H1 (cell line): ENCODE measurements around the gene EDN1. TPM values are rescaled to one million over a fixed set of nuclear protein-coding genes. Genes with fewer than 3 reads are reported as not detected.

ENCODE experiments used
- CTCF ChIA-PET: fragments of 300-600 bp; sonication (Branson Sonifier 250); formaldehyde crosslinking; loops from one replicate; lab custom pipeline; 2021; ENCODE audit not compliant: partially characterized antibody; lab: Charles Lee
- POLR2A ChIA-PET: fragments of 300-600 bp; sonication (Branson Sonifier 250); formaldehyde crosslinking; loops from one replicate; lab custom pipeline; 2021; ENCODE audit warnings: inconsistent platforms; ENCODE audit not compliant: partially characterized antibody; lab: Charles Lee
- DNase-seq, 2 experiments: peaks; one replicate each; pipeline versions ENCODE4 v3.0.0 to v3.0.0-alpha.2; 2010 to 2022; ENCODE audit warnings: low spot score in 2 of 2, low read depth in 1 of 2, mixed read lengths in 1 of 2
- FAIRE-seq: peaks from 2 replicates; lab custom pipeline; 2011; peaks lifted over from hg19 to GRCh38; lab: Jason Lieb, UNC
- H2AFZ ChIP-seq: 2 replicates; pipeline ENCODE4 v1.8.1; 2012; ENCODE audit warnings: low read length, inconsistent platforms
- H2AK5ac ChIP-seq: 2 replicates; pipeline ENCODE4 v1.6.1; 2013; ENCODE audit warnings: low read depth, low read length
- H2BK120ac ChIP-seq: replicated peaks from 2 replicates; pipeline ENCODE3; 2013; ENCODE audit warnings: low read depth, low read length, inconsistent platforms
- H2BK12ac ChIP-seq: 2 replicates; pipeline ENCODE4 v1.6.1; 2013; ENCODE audit warnings: low read depth, low read length
- H2BK15ac ChIP-seq: 2 replicates; pipeline ENCODE4 v1.6.1; 2013; ENCODE audit warnings: low read length
- H2BK20ac ChIP-seq: 2 replicates; pipeline ENCODE4 v1.6.1; 2013; ENCODE audit warnings: low read length
- H2BK5ac ChIP-seq: 2 replicates; pipeline ENCODE4 v1.6.1; 2013; ENCODE audit warnings: low read depth, low read length
- H3K14ac ChIP-seq: 2 replicates; pipeline ENCODE4 v1.6.1; 2013; ENCODE audit warnings: inconsistent platforms; ENCODE audit not compliant: insufficient read length
- H3K18ac ChIP-seq: 2 replicates; pipeline ENCODE4 v1.6.1; 2013; ENCODE audit warnings: low read length; ENCODE audit errors: extremely low read depth
- H3K23ac ChIP-seq: 2 replicates; pipeline ENCODE4 v1.6.1; 2013; ENCODE audit warnings: inconsistent platforms; ENCODE audit not compliant: insufficient read length
- H3K23me2 ChIP-seq: 2 replicates; pipeline ENCODE4 v1.6.1; 2013; ENCODE audit warnings: low read depth, low read length
- H3K27ac ChIP-seq: 2 replicates; pipeline ENCODE4 v1.6.1; 2011; ENCODE audit warnings: low read depth, low read length, inconsistent platforms
- H3K27me3 ChIP-seq, 4 experiments: replicated peaks in 1 of 4; 1 replicate in 1 of 4; 2 replicates in 3 of 4; pipeline versions ENCODE4 v1.6.1 to v1.8.1; 2011 to 2013; ENCODE audit warnings: low read length in 3 of 4, mild to moderate bottlenecking in 3 of 4, inconsistent platforms in 2 of 4, mixed read lengths in 2 of 4, moderate library complexity in 1 of 4; ENCODE audit not compliant: control insufficient read depth in 3 of 4, insufficient read depth in 3 of 4; ENCODE audit errors: extremely low read depth in 1 of 4
- H3K36me3 ChIP-seq, 4 experiments: 2 replicates each; pipeline versions ENCODE4 v1.6.1 to v1.8.1; 2011 to 2013; ENCODE audit warnings: mild to moderate bottlenecking in 4 of 4, low read length in 3 of 4, moderate library complexity in 2 of 4, control low read depth in 1 of 4, inconsistent platforms in 1 of 4; ENCODE audit not compliant: insufficient read depth in 4 of 4, control insufficient read depth in 2 of 4
- H3K4ac ChIP-seq: replicated peaks from 2 replicates; pipeline ENCODE3; 2013; ENCODE audit warnings: low read length, low read depth, mixed read lengths, inconsistent platforms; ENCODE audit not compliant: insufficient read length
- H3K4me1 ChIP-seq, 4 experiments: replicated peaks in 1 of 4; 1 replicate in 1 of 4; 2 replicates in 3 of 4; pipeline versions ENCODE4 v1.6.1 to v1.8.1; 2011 to 2013; ENCODE audit warnings: low read length in 3 of 4, inconsistent platforms in 2 of 4, mixed read lengths in 1 of 4; ENCODE audit not compliant: insufficient read depth in 4 of 4, control insufficient read depth in 3 of 4
- H3K4me2 ChIP-seq, 2 experiments: 2 replicates each; pipeline versions ENCODE4 v1.6.1 to v1.8.1; 2011 to 2013; ENCODE audit warnings: low read depth in 2 of 2, low read length in 2 of 2, control low read depth in 1 of 2, inconsistent platforms in 1 of 2, mild to moderate bottlenecking in 1 of 2; ENCODE audit not compliant: insufficient read depth in 1 of 2
- H3K4me3 ChIP-seq, 4 experiments: fragments of 200-600, 300-600 bp in 1 of 4; sonication (generic), shearing (Covaris generic), sonication (Bioruptor Twin) in 1 of 4; 2 replicates each; pipeline versions ENCODE4 v1.5.1 to v1.8.1; 2011 to 2016; ENCODE audit warnings: low read length in 4 of 4, low read depth in 3 of 4, control low read depth in 2 of 4, inconsistent platforms in 2 of 4, mild to moderate bottlenecking in 2 of 4, mixed read lengths in 1 of 4, moderate library complexity in 1 of 4; ENCODE audit not compliant: insufficient read depth in 2 of 4; ENCODE audit errors: extremely low read depth in 1 of 4
- H3K56ac ChIP-seq: replicated peaks from 2 replicates; pipeline ENCODE3; 2013; ENCODE audit warnings: low read depth, mild to moderate bottlenecking, mixed read lengths, low read length, inconsistent platforms; ENCODE audit not compliant: insufficient read length
- H3K79me1 ChIP-seq: 2 replicates; pipeline ENCODE4 v1.6.1; 2013; ENCODE audit warnings: low read depth, low read length, control low read depth
- H3K79me2 ChIP-seq, 2 experiments: 2 replicates each; pipeline versions ENCODE4 v1.6.1 to v1.8.1; 2012 to 2013; ENCODE audit warnings: low read length in 2 of 2, mild to moderate bottlenecking in 2 of 2, inconsistent platforms in 1 of 2; ENCODE audit not compliant: insufficient read depth in 2 of 2, control insufficient read depth in 1 of 2
- H3K9ac ChIP-seq, 4 experiments: replicated peaks in 1 of 4; 1 replicate in 1 of 4; 2 replicates in 3 of 4; pipeline versions ENCODE4 v1.6.1 to v1.8.1; 2011 to 2013; ENCODE audit warnings: low read depth in 3 of 4, low read length in 3 of 4, control low read depth in 2 of 4, mild to moderate bottlenecking in 2 of 4, moderate library complexity in 2 of 4, inconsistent platforms in 1 of 4; ENCODE audit errors: extremely low read depth in 1 of 4
- H3K9me3 ChIP-seq, 2 experiments: 2 replicates each; pipeline versions ENCODE4 v1.6.1 to v1.8.1; 2012 to 2013; ENCODE audit warnings: mild to moderate bottlenecking in 2 of 2, moderate library complexity in 2 of 2, control low read depth in 1 of 2, inconsistent platforms in 1 of 2, low read depth in 1 of 2, low read length in 1 of 2, mixed read lengths in 1 of 2; ENCODE audit not compliant: insufficient read depth in 2 of 2
- H4K20me1 ChIP-seq, 2 experiments: replicated peaks in 1 of 2; 2 replicates each; pipeline versions ENCODE3 to v1.8.1; 2011 to 2013; ENCODE audit warnings: inconsistent platforms in 2 of 2, low read length in 2 of 2, mild to moderate bottlenecking in 1 of 2; ENCODE audit not compliant: insufficient read depth in 2 of 2, control insufficient read depth in 1 of 2
- H4K5ac ChIP-seq: 2 replicates; pipeline ENCODE4 v1.6.1; 2013; ENCODE audit warnings: low read length, low read depth, mixed read lengths, inconsistent platforms; ENCODE audit not compliant: insufficient read length
- H4K8ac ChIP-seq: 2 replicates; pipeline ENCODE4 v1.8.0; 2013; ENCODE audit warnings: mild to moderate bottlenecking, moderate library complexity, low read length, inconsistent platforms; ENCODE audit not compliant: insufficient read depth; ENCODE audit errors: extremely low read depth
- H4K91ac ChIP-seq: replicated peaks from 2 replicates; pipeline ENCODE3; 2013; ENCODE audit warnings: low read length, mixed read lengths, inconsistent platforms; ENCODE audit not compliant: insufficient read length
- ASH2L ChIP-seq: fragments of 200-600, 300-600 bp; sonication (generic); IDR thresholded peaks from one replicate; pipeline ENCODE4 v1.7.1; 2017; ENCODE audit warnings: low read length
- CBX8 ChIP-seq: fragments of 300-800, 300-1000 bp; sonication (generic); IDR thresholded peaks from 2 replicates; pipeline ENCODE4 v1.7.1; 2016; ENCODE audit warnings: low read depth, low read length, borderline replicate concordance
- CEBPB ChIP-seq: IDR thresholded peaks from 2 replicates; pipeline ENCODE4 v1.6.1; 2012; ENCODE audit warnings: low read depth, low read length
- CREB1 ChIP-seq: IDR thresholded peaks from 2 replicates; pipeline ENCODE4 v1.6.1; 2012; ENCODE audit warnings: inconsistent platforms
- GABPA ChIP-seq: IDR thresholded peaks from 2 replicates; pipeline ENCODE4 v1.6.1; 2011; ENCODE audit warnings: mild to moderate bottlenecking, low read length, moderate library complexity, borderline replicate concordance; ENCODE audit not compliant: insufficient read depth
- JUND ChIP-seq: IDR thresholded peaks from 2 replicates; pipeline ENCODE4 v1.6.1; 2011; ENCODE audit warnings: mild to moderate bottlenecking, improper control_type of control experiment, low read length
- NANOG ChIP-seq: IDR thresholded peaks from 2 replicates; pipeline ENCODE4 v1.6.1; 2011; ENCODE audit warnings: low read length, low read depth, mild to moderate bottlenecking, inconsistent platforms; ENCODE audit not compliant: insufficient read depth, poor library complexity, severe bottlenecking
- RNF2 ChIP-seq: fragments of 200-900, 300-1000 bp; sonication (generic); IDR thresholded peaks from 2 replicates; pipeline ENCODE4 v1.7.1; 2016; ENCODE audit warnings: borderline replicate concordance, low read depth, mild to moderate bottlenecking, antibody characterized with exemption, low read length; ENCODE audit not compliant: poor library complexity, severe bottlenecking; ENCODE audit errors: missing control alignments
- RXRA ChIP-seq: IDR thresholded peaks from 2 replicates; pipeline ENCODE4 v1.6.1; 2011; ENCODE audit warnings: low read depth, mild to moderate bottlenecking, low read length, moderate library complexity; ENCODE audit not compliant: insufficient read depth
- SIRT6 ChIP-seq: IDR thresholded peaks from one replicate; pipeline ENCODE4 v1.7.1; 2012; ENCODE audit warnings: low read length, inconsistent platforms
- SRF ChIP-seq: IDR thresholded peaks from 2 replicates; pipeline ENCODE4 v1.6.1; 2011; ENCODE audit warnings: mild to moderate bottlenecking, low read depth, low read length, moderate library complexity
- WGBS, 2 experiments: shearing (Covaris generic) in 1 of 2; methylation state at CpG; one replicate each; pipeline versions ENCODE4 v1.1.6 to v1.1.7; 2013 to 2015; ENCODE audit warnings: low lambda C conversion rate in 2 of 2, mixed read lengths in 2 of 2, inconsistent platforms in 1 of 2, low coverage in 1 of 2, missing lambda C conversion rate in 1 of 2; ENCODE audit not compliant: insufficient replicate concordance in 2 of 2, insufficient coverage in 1 of 2, insufficient read length in 1 of 2; ENCODE audit errors: extremely low coverage in 1 of 2, missing lambda C conversion rate in 1 of 2; 5-methylcytosine and 5-hydroxymethylcytosine counted together
- polyA plus RNA-seq, 7 experiments: library from polyadenylated mRNA; depleted of rRNA in 3 of 7; stranded (reverse) in 5 of 7; unstranded in 2 of 7; fragments of >200 nt in 5 of 7; fragments of 200-250 nt in 2 of 7; gene quantifications; 1 replicate in 5 of 7; 2 replicates in 1 of 7; 4 replicates in 1 of 7; pipeline versions ENCODE4 v1.2.1 to v1.2.3, GENCODE V29; 2011 to 2013; ENCODE audit warnings: missing spikeins in 2 of 7, mixed read lengths in 2 of 7
- total RNA-seq: library from RNA; stranded (reverse); fragmentation: NEBNext Ultra II Directional; extraction: Animal tissue kit (Norgen Biotek cat#: 25700); gene quantifications from 2 replicates; pipeline ENCODE4 v1.2.1, GENCODE V29; 2021
- TF ChIP-seq, protein P1 (sequence below): IDR thresholded peaks from 2 replicates; pipeline ENCODE4 v1.6.1; 2011; ENCODE audit warnings: low read depth, mild to moderate bottlenecking, low read length; ENCODE audit not compliant: insufficient read depth
- TF ChIP-seq, protein P2 (sequence below): IDR thresholded peaks from 2 replicates; pipeline ENCODE4 v1.6.1; 2011; ENCODE audit warnings: low read length, improper control_type of control experiment

Gene EDN1
- total and polyA plus RNA-seq, 2 of the 8 experiments (the other 6 are each of a cell fraction or from before 2014, with no cell fraction given): 0.23 to 1.1 TPM

DNA sequence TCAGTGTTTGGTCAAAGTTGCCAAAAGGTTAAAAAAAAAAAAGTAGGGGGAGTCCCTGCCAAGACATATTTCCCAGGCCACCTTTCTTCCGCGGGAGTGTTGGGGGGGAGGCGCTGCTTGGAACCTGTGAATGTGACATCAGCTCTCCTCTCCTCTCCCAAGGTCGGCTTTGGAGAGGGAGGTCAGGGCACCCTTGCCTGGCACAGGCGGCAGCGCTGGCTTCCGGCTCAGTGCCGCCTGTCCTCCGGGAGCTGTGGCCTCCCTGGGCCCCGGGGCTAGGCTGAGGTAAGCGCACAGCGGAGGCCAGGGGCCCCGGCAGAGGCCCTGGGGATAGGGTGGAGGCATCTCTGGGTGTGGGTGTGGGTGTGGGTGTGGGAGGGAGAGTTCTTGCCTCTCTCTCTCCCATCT is 1.9 kb upstream of the EDN1 start:
- no peak overlapping the region for H3K9ac ChIP-seq
- H3K18ac ChIP-seq: no peak overlapping the region
- no peak overlapping the region for H2BK12ac ChIP-seq
- no peak overlapping the region for H3K4me2 ChIP-seq
- WGBS, 2 experiments: 95% methylated on average over 13 of the region's 13 CpGs; no CpG with 5 or more reads in 1 of the 2 experiments
- H3K14ac ChIP-seq: no peak overlapping the region
- H3K23ac ChIP-seq: no peak overlapping the region
- no peaks in the 10 kb centered on the region for H4K20me1 ChIP-seq
- no peak overlapping the region for H4K8ac ChIP-seq
- DNase-seq (no peak), FAIRE-seq (no peak)
- no peak overlapping the region for H2BK5ac ChIP-seq
- no peak overlapping the region for H3K4ac ChIP-seq
- peaks cover 3% of the 10 kb centered on the region; the same call in 1 of the 2 replicates for H3K23me2 ChIP-seq
- H2AK5ac ChIP-seq: no peak overlapping the region
- no peak overlapping the region for H2AFZ ChIP-seq
- H4K91ac ChIP-seq: no peak overlapping the region
- H2BK20ac ChIP-seq: no peak overlapping the region
- no peak overlapping the region for H4K5ac ChIP-seq
- peaks cover 0 to 10% (median 2%) of the 10 kb centered on the region in 4 experiments; a peak in 4 of 7 replicates for H3K27me3 ChIP-seq
- H3K79me2 ChIP-seq: no peaks in the 10 kb centered on the region
- ChIA-PET POLR2A (no interaction called here), CTCF (interaction anchor here (0.6 to 2.9 kb wide), 26 partner anchors 10 to 707 kb away, joined by 3 to 23 read pairs (median 4); no protein-coding TSS in a partner anchor)
- no peaks in the 10 kb centered on the region for H3K9me3 ChIP-seq
- no peaks in the 10 kb centered on the region for H3K79me1 ChIP-seq
- peaks cover 9 to 20% (median 11%) of the 10 kb centered on the region in 4 experiments for H3K4me1 ChIP-seq
- H3K56ac ChIP-seq: no peak overlapping the region
- H2BK120ac ChIP-seq: no peak overlapping the region
- H3K36me3 ChIP-seq: no peaks in the 10 kb centered on the region
- H3K4me3 ChIP-seq: no peak overlapping the region
- H2BK15ac ChIP-seq: no peak overlapping the region
- H3K27ac ChIP-seq: no peak overlapping the region
- TF ChIP-seq SRF (no peak), GABPA (no peak), SIRT6 (no peak), NANOG (no peak), CEBPB (no peak), CBX8 (no peak), RNF2 (no peak), JUND (no peak), ASH2L (no peak), CREB1 (no peak), RXRA (no peak)
- TF ChIP-seq, protein P1, sequence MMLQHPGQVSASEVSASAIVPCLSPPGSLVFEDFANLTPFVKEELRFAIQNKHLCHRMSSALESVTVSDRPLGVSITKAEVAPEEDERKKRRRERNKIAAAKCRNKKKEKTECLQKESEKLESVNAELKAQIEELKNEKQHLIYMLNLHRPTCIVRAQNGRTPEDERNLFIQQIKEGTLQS: no peak
- TF ChIP-seq, protein P2, sequence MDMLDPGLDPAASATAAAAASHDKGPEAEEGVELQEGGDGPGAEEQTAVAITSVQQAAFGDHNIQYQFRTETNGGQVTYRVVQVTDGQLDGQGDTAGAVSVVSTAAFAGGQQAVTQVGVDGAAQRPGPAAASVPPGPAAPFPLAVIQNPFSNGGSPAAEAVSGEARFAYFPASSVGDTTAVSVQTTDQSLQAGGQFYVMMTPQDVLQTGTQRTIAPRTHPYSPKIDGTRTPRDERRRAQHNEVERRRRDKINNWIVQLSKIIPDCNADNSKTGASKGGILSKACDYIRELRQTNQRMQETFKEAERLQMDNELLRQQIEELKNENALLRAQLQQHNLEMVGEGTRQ: no peak
